Spleen (tissue), 7 donors: ENCODE results near the gene PPP1R14B.

ENCODE experiments used
- POLR2A ChIP-seq, 3 donors: fragments of 450-650 bp; IDR thresholded peaks; one replicate each; pipeline ENCODE4 v1.5.1; 2017; ENCODE audit warnings: antibody characterized with exemption in 3 of 3, mild to moderate bottlenecking in 1 of 3
- TF ChIP-seq, protein P1 (sequence below), 11 experiments: fragments of 200-600 bp in 7 of 11; fragments of 450-650 bp in 4 of 11; sonication (generic) in 4 of 11; IDR thresholded peaks in 8 of 11; conservative IDR thresholded peaks in 3 of 11; 1 replicate in 7 of 11; 2 replicates in 4 of 11; pipeline versions ENCODE4 v1.4.0 to v1.8.0; 2016 to 2021; ENCODE audit warnings: antibody characterized with exemption in 11 of 11, inconsistent platforms in 4 of 11, mild to moderate bottlenecking in 1 of 11
- donor health status: DM: no; HTN: no; CAD: no; lungs with moderate emphysema.
- donor health status: DM: no; HTN: no; CAD: no.
- donor health status: DM: no; HTN: no; CAD: no.

DNA sequence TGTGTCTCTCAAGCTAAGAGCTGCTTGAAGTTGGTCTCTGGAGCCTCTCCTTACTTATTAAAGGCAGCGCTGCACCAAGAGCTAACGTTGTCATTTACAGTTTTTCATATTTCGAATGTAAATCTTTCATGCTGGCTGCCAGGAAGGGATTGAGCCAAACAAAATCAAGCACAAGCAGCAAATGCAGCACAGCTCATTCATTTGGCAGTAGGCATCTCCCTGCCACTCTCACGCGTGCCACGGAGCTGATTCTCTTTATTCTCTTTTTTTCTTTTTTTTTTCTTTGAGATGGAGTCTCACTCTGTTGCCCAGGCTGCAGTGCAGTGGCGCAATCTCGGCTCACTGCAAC lies 13.8 kb downstream of the PPP1R14B start:
- TF ChIP-seq, protein P1, sequence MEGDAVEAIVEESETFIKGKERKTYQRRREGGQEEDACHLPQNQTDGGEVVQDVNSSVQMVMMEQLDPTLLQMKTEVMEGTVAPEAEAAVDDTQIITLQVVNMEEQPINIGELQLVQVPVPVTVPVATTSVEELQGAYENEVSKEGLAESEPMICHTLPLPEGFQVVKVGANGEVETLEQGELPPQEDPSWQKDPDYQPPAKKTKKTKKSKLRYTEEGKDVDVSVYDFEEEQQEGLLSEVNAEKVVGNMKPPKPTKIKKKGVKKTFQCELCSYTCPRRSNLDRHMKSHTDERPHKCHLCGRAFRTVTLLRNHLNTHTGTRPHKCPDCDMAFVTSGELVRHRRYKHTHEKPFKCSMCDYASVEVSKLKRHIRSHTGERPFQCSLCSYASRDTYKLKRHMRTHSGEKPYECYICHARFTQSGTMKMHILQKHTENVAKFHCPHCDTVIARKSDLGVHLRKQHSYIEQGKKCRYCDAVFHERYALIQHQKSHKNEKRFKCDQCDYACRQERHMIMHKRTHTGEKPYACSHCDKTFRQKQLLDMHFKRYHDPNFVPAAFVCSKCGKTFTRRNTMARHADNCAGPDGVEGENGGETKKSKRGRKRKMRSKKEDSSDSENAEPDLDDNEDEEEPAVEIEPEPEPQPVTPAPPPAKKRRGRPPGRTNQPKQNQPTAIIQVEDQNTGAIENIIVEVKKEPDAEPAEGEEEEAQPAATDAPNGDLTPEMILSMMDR (IDR thresholded peaks at IDR 0.05 in 8 of 11, conservative IDR thresholded peaks at IDR 0.05 in 3 of 11), result no peak
- no peak for TF ChIP-seq POLR2A (IDR thresholded peaks at IDR 0.05)
